ENCODE data around the gene ADGRL3.

ADGRL3 gene

DNA sequence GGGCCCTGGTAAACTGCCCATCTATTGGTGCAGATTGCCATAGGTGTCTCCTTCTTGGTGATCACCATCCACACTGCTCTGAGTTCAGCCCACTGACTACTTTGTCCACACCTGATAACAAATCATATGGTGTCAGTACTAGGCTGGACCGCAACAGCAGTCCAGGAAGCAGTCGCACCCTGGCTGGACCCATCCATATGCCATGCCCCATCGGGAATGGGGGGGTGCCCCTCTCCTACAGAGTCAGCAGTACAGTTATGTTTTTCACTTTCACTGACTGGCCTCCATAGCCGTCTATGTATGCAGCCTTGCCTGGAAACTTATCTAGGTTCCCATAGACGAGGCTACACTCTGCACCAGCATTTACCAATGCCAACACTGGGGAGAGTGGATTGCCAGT lies 226.1 kb downstream of the ADGRL3 start:
- no peak for DNase-seq (ENCODE audit: low spot score)

GRCh38 chr4:61427099-61427817 lies 227.1 kb downstream of the ADGRL3 start:
- DNase-seq (ENCODE audit: low spot score) = no peak

DNA sequence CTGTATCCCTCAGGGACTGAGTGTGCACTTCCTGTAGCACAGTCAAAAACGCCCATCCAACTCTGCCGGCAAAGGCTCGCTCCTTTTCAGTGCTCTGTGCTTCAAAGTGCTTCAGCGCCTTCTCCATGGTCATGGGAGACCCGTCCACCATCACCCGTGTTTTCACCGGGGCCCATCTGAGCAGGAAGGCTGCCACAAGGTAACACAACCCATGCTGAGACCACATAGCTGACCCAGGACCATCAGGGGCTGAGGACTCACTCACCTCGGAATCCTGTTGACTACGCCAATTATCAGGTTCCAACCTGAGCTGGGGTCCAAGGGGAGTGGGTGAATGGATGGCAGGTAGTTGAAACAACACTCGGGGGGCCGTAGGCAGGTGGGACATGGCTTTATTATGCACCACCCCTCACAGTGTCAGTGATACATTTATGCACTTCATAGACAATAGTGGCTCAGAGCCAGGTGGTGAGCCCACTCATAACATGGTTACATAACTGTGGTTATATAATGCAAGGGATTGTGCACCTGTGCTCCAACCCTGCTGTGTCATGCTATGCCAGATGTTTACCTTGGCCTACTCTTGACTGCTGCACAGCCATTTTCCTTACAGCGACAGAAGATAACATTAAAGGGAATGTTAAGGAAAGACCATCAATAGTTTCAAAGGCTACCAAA lies 227.8 kb downstream of the ADGRL3 start:
- DNase-seq (ENCODE audit: low spot score) = no peak

DNA sequence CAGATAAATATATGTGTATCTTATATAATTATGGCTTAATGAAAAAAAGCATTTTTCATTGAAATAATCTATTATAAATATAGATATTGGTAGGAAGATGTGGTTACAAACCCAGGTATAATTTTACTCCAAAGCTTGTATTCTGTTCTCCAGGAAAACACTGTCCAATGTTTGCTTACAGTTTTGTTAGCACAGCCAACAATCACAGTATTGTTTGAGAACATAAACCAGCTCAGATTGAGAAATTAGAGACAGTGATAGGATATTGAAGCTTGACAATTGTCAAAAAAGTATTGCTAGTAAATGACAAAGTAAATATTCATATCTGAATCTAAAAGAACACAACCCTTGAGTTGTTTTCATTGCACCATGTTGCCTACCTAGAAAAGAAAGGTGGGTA lies 228.8 kb downstream of the ADGRL3 start:
- no peak for DNase-seq (ENCODE audit: low spot score)

DNA sequence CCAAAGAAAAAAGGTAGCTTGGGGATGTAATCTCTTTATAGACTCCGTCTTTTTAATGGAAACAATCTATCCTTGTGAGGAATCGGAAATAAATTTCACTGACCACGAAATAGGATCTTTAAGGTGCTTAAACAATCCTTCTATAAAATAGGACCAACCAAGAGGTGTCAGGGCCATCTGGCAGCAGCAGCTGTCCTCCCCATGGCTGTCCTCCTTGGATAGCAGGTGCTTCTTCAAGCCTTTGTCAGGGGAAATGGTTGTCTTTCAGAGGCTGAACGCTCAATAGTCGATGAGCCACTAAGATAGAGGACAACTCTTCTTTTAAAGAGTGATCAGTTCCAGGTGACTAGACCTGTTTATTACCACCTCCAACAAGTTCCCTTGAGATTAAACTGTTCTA lies 231.0 kb downstream of the ADGRL3 start:
- DNase-seq (ENCODE audit: low spot score) = no peak

- no peak for DNase-seq (ENCODE audit: low spot score)
Measured at GRCh38 chr4:61437923-61438322, 237.8 kb downstream of the ADGRL3 start.

DNA sequence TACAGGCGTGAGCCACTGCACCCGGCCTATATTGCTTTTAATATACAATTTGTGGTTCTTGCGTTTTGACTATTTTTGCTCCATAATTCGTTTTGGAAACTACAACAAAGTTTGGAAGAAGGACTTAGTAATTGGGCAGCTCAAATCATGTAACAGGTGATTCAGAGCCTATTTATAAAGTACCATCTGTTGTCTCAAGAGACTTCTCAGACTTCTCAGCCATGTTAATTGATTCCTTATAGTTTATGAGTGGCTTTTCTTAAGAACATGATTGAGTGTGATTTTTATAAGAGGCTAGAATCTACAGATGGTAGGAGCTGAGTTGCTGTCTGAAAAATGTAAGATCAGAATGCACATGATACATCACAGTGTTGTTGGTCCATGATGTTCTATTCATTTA lies 240.2 kb downstream of the ADGRL3 start:
- no peak for DNase-seq (ENCODE audit: low spot score)

DNA sequence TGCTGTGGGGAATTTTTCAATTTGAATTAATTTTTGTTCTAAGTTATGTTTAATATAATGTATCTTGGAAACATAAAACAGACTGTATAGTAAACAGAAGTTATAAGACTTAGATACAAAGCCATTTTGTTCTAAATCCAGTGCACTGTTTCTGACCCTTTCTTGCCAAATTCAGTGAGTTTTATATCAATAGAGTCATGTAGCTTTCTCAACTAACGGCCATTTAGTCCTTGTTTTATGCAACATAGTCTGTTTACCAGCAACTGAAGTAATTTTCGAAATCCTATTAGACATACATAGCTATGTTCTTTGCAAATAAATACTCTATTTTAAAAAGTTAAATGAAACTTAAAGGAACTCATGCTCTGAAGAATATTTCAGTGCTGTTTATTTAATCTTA lies 242.8 kb downstream of the ADGRL3 start:
- DNase-seq (ENCODE audit: low spot score) = no peak

DNA sequence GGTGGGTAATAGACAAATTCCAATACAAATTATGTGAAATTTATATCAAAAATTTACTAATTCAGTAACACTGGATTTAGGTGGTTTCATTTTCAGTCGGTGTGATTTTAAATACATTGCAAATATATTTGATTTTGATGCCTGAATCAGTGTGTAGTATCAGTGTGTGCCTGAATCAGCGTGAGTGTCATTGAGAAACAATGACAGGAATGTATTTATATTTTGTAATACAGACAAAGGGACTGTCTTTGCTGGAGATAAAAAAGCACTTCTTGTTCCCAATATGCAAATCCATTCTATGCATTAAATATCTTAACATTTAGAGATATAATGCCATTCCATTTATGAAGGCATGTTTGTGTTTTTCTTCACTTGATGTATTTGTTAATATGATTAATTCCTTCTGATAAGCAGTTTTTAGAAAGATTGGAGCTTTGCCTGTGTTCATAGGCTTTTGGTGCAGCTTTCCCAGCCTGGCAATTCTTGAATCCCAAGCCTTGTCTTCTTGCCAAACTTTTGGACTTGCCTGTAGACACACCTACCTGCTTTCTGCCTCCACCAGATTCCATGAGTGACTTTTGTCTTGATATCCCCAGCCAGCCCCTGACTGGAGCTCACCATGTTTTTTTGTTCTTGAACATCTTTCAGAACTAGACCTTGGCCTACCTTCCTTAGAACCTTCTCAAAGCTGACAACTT lies 243.8 kb downstream of the ADGRL3 start:
- DNase-seq (ENCODE audit: low spot score) = peak; percentile 55

GRCh38 chr4:61445374-61446063 lies 245.4 kb downstream of the ADGRL3 start:
- no peak for DNase-seq (ENCODE audit: low spot score)

- no peak for DNase-seq (ENCODE audit: low spot score)
Measured at GRCh38 chr4:61446941-61447340, 246.8 kb downstream of the ADGRL3 start.

DNA sequence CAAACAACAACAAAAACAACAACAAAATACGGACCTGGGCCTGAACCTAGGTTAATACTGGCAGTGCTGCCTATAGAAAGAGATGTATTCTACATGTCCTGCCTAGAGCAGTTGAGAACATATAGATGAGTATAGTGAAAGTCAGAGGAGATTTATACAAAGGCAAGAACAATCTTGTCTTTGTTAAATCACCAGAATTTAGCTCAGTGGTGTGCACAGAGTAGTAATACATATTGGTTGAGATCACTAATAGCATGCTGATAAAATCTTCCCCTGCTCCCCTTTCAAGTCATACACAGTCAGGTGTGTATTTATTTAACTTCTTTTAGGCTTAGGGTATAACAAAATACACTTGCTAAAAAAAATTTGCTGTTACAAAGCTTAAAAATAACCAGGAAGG lies 247.8 kb downstream of the ADGRL3 start:
- no peak for DNase-seq (ENCODE audit: low spot score)

- DNase-seq (ENCODE audit: low spot score) = no peak
Measured at GRCh38 chr4:61451935-61452334, 251.8 kb downstream of the ADGRL3 start.

DNA sequence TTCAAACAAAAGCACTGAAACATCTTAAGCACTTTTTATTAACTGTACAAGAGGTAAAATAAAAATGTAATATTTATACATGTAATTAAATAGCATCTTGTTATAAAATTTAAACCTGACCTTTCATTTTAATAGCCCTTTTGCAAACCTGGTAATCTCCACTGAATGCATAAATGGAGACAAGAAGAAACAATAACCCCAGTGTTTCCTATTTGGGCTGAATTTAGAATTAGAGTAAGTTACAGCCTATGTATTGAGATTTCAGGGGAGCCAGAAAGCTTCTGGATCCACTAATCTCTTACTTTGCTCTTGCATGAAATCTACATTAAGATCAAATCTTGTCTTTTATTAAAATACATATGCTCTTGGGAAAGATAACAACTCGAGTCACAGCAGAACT lies 261.8 kb downstream of the ADGRL3 start:
- no peak for DNase-seq (ENCODE audit: low spot score)

DNA sequence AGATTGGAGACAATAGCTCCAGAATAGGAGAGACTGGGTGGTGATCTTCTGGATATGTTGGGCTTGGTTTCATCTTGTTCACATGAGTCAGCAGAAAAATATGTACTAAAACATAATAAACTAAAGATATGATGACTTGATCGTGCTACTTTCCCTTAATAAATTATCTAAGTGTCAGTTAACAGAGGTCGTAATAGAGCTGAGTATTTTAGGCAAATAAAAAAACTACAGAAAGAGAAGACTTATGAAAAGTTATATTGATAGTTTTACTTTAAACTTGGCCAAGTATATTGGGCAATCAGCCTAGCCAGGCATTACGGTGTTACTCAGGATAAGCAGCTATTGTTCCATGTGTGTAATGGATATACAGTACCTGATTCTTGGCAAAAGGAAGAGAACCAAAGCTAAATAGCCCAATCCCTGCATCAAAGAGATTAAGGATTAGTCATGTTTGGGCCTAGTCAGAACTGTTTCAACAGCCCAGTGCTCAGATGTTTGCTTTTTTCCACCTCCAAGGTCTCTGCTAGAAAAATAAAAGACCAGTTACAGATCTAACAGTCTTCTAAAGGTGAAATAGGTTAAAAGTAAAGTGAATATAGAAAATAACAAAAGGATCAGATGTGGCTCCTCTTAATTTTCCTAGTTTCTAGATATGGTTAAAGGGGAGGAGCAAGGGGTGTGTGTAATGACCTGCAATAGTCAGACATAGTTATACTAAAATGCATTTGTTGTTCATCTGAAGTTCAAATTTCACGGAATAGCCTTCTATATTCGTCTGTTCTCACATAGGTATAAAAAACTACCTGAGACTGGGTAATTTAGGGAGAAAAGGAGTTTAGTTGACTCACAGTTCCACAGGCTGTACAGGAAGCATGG lies 262.6 kb downstream of the ADGRL3 start:
- DNase-seq (ENCODE audit: low spot score) = peak; percentile 66

DNA sequence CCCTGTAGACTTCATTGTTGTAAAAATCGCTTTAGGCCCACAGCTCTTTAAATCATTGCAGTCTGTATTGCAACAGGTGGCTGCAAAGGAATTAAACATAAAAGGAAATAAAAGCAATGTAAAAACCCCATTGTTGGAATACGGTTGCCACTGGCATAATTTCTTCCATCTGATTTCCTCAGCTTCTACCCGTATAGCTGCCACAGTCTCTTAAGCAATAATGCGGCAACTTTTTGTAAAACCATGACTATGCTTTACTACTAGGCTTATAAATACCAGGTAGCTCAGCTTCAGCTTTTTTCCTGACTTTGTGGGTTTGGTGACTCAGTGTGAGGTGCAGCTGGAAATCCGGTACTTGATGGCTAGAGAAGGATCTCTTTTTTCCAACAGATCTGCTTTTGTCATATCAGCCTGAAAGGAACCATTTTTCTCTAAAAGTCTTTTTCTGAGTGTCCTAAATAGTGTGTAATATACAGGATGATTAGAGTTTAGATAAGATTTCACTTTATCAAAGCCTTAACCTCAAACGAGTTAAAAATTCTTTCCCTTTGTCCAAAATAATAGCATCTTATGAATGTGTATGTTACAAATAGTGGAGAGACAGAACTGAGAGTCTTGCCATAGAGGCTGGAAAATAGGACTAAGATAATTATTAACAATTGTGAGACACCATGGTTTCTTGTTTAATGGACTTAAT lies 268.0 kb downstream of the ADGRL3 start:
- DNase-seq (ENCODE audit: low spot score) = peak; percentile 81

GRCh38 chr4:61473306-61473705 lies 273.2 kb downstream of the ADGRL3 start:
- no peak for DNase-seq (ENCODE audit: low spot score)

DNA sequence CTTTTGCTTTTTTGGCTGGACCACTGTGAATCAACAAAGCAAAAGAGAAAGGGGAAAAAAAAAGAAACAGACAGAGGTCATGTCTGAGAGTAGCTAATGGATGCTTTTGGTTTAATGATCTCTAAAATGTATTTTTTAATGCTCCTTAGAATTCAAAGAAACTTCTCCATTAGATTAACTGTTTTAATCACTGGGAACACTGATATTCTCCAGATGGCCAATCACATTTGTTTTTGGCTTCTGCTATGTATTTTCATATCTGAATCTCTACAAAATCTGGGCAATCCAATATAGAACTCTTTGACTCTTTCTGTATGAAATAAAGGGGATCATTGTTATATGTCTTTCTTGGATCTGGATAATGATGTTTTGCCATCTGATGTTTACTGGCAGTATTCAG lies 278.2 kb downstream of the ADGRL3 start:
- DNase-seq (ENCODE audit: low spot score) = no peak

- no peak for DNase-seq (ENCODE audit: low spot score)
Measured at GRCh38 chr4:61485056-61485455, 284.9 kb downstream of the ADGRL3 start.

DNA sequence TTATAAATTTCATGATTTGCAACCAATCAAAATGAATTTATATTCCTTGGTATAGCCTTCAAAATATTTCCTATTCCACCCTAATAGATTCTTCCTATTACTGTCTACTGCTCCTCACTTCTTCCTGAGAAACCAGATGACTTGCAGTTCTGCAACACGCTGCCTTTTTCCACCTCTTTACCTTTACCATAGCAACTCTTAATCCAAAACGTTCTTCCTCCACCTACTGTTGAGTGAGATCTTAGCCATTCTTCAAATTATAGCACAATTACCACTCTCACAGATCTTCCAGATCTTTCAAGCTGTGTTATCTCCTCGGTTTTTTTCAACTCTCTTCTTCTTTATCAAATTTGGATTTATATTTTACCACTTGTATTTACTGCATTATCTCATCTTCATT lies 289.8 kb downstream of the ADGRL3 start:
- no peak for DNase-seq (ENCODE audit: low spot score)

- no peak for DNase-seq (ENCODE audit: low spot score)
Measured at GRCh38 chr4:61493041-61493440, 292.9 kb downstream of the ADGRL3 start.
